ENCODE data around the gene AFAP1L1. TPM values are rescaled to one million over a fixed set of nuclear protein-coding genes. Genes with fewer than 3 reads are reported as not detected.

AFAP1L1 gene
- total RNA-seq, 1 experiment from 2014 or later, result 2.2 TPM

DNA sequence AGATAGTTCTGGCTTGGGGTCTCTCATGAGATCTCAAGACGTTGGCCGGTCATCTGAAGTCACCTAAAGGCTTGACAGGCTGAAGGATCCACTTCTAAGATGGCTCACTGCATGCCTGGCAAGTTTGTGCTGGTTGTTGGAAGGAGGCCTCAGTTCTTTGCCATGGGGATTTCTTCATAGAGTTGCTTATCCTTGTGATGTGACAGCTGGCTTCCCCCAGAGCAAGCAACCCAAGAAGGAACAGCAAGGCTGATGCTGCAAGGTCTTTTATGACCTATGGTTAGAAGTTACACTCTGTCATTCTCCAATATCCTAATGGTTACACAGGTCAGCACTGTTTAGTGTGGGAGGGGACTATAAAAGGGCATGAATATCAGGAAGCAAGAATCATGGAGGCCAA, 53.0 kb downstream of the AFAP1L1 start:
- Histone ChIP-seq H3K4me3 (ENCODE audit: insufficient read depth, low read depth, low read length) (no peak overlapping the region), H3K27me3 (ENCODE audit: control insufficient read depth, insufficient read depth, low read length) (no peaks in the 10 kb centered on the region), H3K36me3 (replicated peaks; ENCODE audit: control insufficient read depth, insufficient read depth, low read length) (no peaks in the 10 kb centered on the region)
- DNase-seq, result no peak

DNA sequence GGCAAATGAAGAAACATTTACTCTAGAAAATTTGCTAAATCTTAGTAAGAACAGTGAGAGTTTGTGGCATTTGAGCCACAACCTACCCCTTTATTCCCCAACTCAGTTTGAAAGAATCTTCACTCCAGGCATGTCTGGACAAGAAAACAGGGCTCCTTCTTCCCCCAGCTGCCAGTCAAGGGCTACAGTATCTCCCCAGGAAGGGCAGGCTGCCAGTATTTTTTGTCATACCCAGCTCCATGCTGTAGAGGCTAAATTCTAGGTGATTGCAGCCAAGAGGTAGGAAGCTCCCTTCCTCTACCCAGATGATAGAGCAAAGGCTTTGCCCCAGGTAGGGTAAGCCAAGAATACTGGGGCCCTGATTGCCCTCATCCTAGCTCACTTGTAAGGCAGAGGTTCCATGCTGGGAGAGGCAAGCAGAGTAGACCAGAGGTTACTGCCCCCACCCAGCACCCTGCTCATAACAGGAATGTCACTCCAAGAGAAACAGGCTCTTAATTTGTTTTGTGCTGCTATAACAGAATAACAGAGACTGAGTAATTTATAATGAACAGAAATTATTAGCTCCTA, 53.6 kb downstream of the AFAP1L1 start:
- Histone ChIP-seq H3K27me3 (ENCODE audit: control insufficient read depth, insufficient read depth, low read length) (no peaks in the 10 kb centered on the region), H3K4me3 (ENCODE audit: insufficient read depth, low read depth, low read length) (no peak overlapping the region), H3K36me3 (replicated peaks; ENCODE audit: control insufficient read depth, insufficient read depth, low read length) (no peaks in the 10 kb centered on the region)
- DNase-seq, result no peak

DNA sequence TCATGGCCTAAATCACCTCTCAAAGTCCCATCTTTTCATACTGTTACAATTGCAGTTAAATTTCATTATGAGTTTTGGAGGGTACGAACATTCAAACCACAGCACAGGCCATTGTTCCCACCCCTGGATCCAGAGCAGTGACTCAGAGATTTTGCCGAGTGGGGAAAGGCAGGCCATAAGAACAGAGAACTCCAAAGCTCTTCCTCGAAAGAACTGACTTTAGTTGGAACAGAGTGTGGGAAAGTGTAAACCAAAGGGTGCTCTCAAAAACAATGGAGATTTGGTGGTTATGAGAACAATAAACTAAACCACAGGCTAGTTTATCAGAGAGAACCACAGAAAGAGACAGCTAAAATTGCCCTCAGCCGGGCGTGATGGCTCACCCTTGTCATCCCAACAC, 54.2 kb downstream of the AFAP1L1 start:
- Histone ChIP-seq H3K36me3 (replicated peaks; ENCODE audit: control insufficient read depth, insufficient read depth, low read length) (no peaks in the 10 kb centered on the region), H3K27me3 (ENCODE audit: control insufficient read depth, insufficient read depth, low read length) (no peaks in the 10 kb centered on the region), H3K4me3 (ENCODE audit: insufficient read depth, low read depth, low read length) (no peak overlapping the region)
- no peak for DNase-seq

DNA sequence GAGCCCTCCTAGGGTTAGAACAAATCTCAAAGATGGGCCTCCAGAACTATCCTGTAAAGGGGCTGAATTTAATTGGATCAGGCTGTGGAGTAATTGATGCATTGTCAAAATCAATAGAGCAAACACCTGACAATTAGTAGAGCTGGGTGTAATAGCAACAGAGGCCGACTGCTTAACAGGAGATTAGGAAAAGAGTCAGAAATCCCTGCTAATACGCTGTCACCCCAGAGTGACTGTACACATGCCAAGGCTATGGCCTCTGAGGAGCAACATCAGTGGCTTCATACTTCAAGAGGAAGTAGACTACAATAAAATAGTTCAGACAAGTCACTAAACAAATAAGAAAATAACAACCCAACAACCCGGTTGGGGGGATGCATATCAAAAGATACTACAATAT, 55.0 kb downstream of the AFAP1L1 start:
- no peak overlapping the region for H3K4me3 ChIP-seq (ENCODE audit: insufficient read depth, low read depth, low read length)
- no peaks in the 10 kb centered on the region for H3K27me3 ChIP-seq (ENCODE audit: control insufficient read depth, insufficient read depth, low read length)
- H3K36me3 ChIP-seq (replicated peaks; ENCODE audit: control insufficient read depth, insufficient read depth, low read length), result no peaks in the 10 kb centered on the region
- DNase-seq, result no peak

DNA sequence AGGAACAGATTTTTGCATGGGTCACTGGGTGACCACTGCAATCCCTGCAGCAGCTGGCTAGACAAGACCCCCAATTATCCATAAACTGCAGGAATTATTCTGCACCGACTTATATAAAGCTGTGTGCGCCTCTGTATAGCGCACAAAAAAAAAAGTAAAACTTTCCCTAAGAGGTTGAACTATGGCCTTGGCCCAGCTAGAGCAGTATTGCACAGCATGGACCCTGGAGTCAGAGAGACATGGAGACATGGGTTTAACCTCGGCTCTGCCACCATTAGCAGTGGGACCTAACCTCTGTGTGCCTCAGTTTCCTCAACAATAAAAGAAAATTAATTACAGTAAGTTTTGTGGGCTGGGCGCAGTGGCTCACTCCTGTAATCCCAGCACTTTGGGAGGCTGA, 56.5 kb downstream of the AFAP1L1 start:
- H3K36me3 ChIP-seq (replicated peaks; ENCODE audit: control insufficient read depth, insufficient read depth, low read length), result no peaks in the 10 kb centered on the region
- H3K4me3 ChIP-seq (ENCODE audit: insufficient read depth, low read depth, low read length), result no peak overlapping the region
- H3K27me3 ChIP-seq (ENCODE audit: control insufficient read depth, insufficient read depth, low read length), result no peaks in the 10 kb centered on the region
- no peak for DNase-seq

DNA sequence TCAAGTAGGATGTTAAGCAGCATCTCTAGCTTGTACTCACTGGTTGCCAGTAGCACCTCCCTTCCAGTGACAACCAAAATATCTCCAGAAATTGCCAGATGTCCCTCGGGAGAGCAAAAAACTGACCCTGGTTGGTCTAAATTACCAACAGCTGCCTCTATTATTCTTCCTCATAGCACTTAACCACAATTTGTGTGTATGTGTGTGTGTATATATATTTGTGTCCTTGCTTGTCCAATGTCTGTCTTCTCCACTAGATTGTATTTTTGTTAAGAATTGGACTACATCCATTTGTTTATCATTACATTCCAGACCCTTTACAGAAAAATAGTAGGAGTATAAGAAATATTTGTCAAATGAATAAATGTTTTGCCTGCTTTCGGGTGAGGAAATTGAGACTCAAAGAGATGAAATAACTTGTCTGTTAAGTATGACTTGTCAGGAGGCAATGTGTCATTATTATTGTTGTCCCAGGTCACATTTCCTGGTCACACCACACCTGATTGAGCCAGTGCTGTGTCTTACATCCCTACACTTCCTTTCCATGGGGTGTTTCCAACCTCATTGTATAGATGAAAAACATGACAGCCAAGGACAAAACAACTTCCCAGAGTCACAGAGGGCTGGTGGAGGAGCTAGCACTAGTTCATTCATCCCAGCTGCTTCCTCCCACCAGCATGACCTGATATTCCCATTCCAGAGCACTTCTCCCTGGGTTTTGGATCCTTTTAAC, 62.2 kb downstream of the AFAP1L1 start:
- DNase-seq, result no peak
- Histone ChIP-seq H3K36me3 (replicated peaks; ENCODE audit: control insufficient read depth, insufficient read depth, low read length) (no peaks in the 10 kb centered on the region), H3K27me3 (ENCODE audit: control insufficient read depth, insufficient read depth, low read length) (no peaks in the 10 kb centered on the region), H3K4me3 (ENCODE audit: insufficient read depth, low read depth, low read length) (no peak overlapping the region)

DNA sequence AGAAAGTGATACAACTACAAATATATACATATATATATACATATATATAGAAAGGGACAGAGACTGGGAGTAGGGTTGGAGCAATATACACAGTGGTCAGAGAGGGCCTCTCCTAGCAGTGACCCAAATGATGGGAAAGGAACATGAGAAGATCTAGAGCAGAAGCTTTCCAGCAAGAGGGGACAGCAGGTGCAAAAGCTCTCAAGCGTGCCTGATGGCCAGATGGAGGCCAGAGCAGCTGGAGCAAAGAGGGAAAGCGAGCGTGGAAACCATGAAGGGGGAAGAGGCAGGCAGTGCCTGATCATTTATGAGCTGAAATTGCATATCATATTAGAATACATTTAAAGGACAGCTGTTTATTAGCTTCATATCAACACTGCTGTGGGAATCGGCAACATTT, 66.1 kb downstream of the AFAP1L1 start:
- Histone ChIP-seq H3K4me3 (ENCODE audit: insufficient read depth, low read depth, low read length) (no peak overlapping the region), H3K27me3 (ENCODE audit: control insufficient read depth, insufficient read depth, low read length) (no peaks in the 10 kb centered on the region), H3K36me3 (replicated peaks; ENCODE audit: control insufficient read depth, insufficient read depth, low read length) (no peaks in the 10 kb centered on the region)
- DNase-seq, result no peak

DNA sequence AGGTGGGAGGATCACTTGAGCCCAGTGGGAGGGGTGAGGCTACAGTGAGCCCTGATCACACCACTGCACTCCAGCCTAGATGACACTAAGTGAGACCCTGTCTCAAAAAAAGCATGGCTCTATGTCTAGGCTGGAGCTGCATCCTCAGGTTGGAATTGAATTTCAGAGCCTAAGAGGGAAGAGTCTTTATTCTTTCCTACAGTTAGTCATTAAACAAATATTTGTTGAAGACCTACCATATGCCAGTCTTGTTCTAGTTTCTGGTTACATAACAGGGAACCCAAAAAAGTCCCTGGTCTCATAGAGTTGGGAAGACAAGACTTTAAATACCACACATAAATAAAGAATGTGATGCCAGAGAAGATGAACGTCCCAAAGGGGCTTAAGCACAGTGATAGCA, 66.7 kb downstream of the AFAP1L1 start:
- H3K4me3 ChIP-seq (ENCODE audit: insufficient read depth, low read depth, low read length), result no peak overlapping the region
- DNase-seq, result no peak
- H3K27me3 ChIP-seq (ENCODE audit: control insufficient read depth, insufficient read depth, low read length), result no peaks in the 10 kb centered on the region
- H3K36me3 ChIP-seq (replicated peaks; ENCODE audit: control insufficient read depth, insufficient read depth, low read length), result no peaks in the 10 kb centered on the region

DNA sequence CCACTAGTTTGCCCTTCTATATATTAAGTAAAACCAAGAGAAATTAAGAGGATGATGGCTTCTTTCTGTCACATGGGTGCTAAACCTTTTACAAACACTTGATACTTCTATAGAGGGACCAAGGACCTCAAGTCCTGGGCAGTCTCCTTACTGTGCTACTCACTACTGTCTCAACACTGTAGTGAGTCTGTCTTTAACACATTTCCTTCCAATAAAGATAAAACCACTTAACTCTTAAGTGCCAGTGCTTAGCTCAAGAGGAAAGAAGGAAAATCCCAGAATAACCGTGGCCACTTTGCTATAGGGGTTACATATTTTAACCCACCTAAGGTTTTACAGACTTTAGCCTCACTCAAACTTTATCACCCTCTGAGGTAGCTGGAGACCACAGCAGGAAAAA, 69.3 kb downstream of the AFAP1L1 start:
- Histone ChIP-seq H3K4me3 (ENCODE audit: insufficient read depth, low read depth, low read length) (no peak overlapping the region), H3K36me3 (replicated peaks; ENCODE audit: control insufficient read depth, insufficient read depth, low read length) (no peaks in the 10 kb centered on the region), H3K27me3 (ENCODE audit: control insufficient read depth, insufficient read depth, low read length) (no peaks in the 10 kb centered on the region)
- DNase-seq, result no peak

DNA sequence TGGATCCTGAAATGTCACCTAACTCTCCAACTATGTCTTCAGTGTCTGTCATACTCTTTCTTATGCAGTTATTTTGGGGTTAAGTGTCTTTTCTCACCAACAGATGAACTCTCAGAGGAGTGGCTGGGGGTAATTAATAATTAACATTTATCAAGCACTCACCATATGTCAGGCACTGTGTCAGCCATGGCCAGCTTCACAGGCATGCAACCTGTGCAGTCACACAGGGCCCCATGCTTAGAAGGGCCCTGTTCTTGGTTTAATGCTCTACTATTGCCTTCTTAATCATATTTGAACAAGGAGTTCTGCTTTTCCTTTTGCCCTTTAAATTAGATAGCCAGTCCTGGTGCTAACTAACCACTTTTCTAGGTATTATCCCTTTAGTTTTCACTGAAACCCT, 70.2 kb downstream of the AFAP1L1 start:
- no peaks in the 10 kb centered on the region for H3K27me3 ChIP-seq (ENCODE audit: control insufficient read depth, insufficient read depth, low read length)

DNA sequence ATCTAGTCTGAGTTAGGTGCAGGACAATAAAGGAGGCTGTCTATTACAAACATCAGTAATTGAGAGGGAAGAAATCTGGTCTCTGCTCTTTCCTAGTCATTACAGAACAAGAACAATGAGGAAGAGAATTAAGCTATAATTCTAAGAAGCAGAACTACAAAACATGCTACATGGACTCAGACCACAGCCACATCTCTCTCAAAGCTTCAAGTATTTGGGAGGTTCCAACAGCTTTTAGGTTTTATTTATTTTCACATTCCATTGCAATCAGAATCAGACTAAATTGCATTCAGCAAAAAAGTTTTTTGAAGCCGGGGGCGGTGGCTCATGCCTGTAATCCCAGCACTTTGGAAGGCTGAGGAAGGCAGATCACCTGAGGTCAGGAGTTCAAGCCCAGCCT, 72.5 kb downstream of the AFAP1L1 start:
- no peak for DNase-seq
- Histone ChIP-seq H3K36me3 (replicated peaks; ENCODE audit: control insufficient read depth, insufficient read depth, low read length) (peaks cover 12% of the 10 kb centered on the region), H3K27me3 (ENCODE audit: control insufficient read depth, insufficient read depth, low read length) (no peaks in the 10 kb centered on the region), H3K4me3 (ENCODE audit: insufficient read depth, low read depth, low read length) (no peak overlapping the region)

More for the DNA sequence above, 70.2 kb downstream of the AFAP1L1 start:
- Histone ChIP-seq H3K36me3 (replicated peaks; ENCODE audit: control insufficient read depth, insufficient read depth, low read length) (no peaks in the 10 kb centered on the region), H3K4me3 (ENCODE audit: insufficient read depth, low read depth, low read length) (no peak overlapping the region)
- DNase-seq, result no peak

DNA sequence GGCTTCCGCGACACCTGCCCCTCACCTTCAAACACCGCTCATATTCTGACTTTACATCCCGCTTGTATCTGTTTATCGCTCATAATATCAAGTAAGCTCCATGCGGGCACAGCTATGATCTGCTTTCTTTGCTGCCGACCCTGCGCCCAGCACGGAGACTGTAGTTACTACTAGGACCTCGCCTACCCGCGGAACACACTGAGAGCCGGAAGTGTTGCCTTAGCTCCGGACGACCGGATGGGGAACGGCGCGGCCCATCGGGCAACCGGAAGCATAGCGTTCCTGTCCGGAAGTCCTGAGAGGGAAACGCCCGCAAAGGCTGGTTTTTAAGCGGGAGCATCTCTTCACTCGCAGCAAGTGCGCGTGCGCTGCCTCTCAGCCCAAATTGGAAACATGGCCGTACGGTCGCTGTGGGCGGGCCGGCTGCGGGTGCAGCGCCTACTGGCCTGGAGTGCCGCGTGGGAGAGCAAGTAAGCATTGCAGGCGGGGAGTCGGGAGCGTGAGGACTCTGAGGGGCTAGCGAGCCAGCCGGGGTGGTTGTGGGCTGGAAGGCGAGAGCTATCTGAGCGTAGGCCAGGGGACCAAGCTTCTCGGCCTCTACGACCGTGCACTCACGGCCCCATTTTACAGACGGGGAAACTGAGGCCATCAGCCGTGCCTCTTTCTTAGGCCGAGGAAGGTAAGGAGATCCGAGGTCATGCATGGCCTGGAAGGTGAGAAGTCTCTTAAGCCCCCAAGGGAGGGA, 73.7 kb downstream of the AFAP1L1 start, which contains the start of gene GRPEL2:
Gene GRPEL2, plus strand, starts transcription at position 353 of the 745 bp plus-strand sequence. Its CDS starts 41 bp downstream, at position 394.
- Histone ChIP-seq H3K36me3 (replicated peaks; ENCODE audit: control insufficient read depth, insufficient read depth, low read length) (peaks cover 22% of the 10 kb centered on the region), H3K4me3 (ENCODE audit: insufficient read depth, low read depth, low read length) (peak within 1 kb of the TSS; percentile 79), H3K27me3 (ENCODE audit: control insufficient read depth, insufficient read depth, low read length) (no peaks in the 10 kb centered on the region)
- peak; percentile 92 for DNase-seq

DNA sequence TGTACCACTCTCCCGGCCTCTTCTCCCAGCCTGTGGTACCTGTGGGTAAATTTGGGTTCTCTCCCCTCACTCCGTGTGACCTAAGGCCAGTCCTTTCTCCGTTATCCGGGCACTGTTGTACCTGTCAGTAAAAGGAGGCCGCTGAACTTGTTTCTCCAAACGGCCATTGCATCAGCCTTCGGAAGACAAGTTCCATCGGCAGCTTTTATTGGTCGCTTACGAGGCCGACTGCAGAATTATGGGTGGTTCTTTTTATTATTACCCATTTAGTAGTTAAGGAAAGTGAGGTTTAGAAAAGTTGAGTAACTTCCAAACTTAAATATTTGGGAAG, 74.2 kb downstream of the AFAP1L1 start:
- DNase-seq, result peak; percentile 65
- H3K4me3 ChIP-seq (ENCODE audit: insufficient read depth, low read depth, low read length), result peak overlapping the region; percentile 79
- H3K27me3 ChIP-seq (ENCODE audit: control insufficient read depth, insufficient read depth, low read length), result no peaks in the 10 kb centered on the region
- peaks cover 26% of the 10 kb centered on the region for H3K36me3 ChIP-seq (replicated peaks; ENCODE audit: control insufficient read depth, insufficient read depth, low read length)

DNA sequence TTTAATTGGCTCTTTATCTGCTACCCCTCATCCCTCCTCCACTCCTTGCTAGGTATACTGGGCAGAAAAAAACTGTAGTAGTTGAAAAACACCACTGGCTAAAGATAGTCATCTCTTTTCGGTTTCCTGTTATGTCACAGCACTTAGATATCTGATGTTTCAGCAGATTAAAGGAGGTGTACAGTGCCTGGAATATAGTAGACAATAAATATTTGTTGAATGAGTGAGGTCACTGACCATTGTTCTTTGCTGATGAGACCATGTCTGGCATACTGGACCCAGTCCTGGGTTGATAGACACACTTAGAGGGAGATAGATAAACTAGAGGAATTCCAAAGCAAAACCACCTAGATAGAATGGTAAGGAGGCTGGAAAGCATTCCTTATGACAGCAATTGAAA, 76.9 kb downstream of the AFAP1L1 start:
- Histone ChIP-seq H3K36me3 (replicated peaks; ENCODE audit: control insufficient read depth, insufficient read depth, low read length) (peaks cover 36% of the 10 kb centered on the region), H3K27me3 (ENCODE audit: control insufficient read depth, insufficient read depth, low read length) (no peaks in the 10 kb centered on the region), H3K4me3 (ENCODE audit: insufficient read depth, low read depth, low read length) (no peak overlapping the region)
- no peak for DNase-seq

DNA sequence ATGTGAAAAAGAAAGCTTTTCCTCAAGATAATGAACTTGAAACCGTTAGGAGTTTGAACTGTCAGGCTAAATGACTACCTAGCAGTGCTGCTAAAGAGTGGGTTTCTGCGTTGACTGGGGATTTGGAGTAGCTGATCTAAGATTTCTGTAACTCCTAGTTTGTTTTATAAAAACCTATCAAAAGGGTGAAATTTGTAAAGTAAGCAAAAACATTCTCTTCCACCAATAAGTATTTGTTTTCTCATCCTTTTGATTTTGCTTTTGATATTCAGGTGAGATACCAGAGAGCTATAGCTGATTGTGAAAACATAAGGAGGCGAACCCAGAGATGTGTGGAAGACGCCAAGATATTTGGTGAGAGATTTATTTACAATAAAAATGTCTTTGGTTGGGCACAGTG, 77.7 kb downstream of the AFAP1L1 start:
- H3K36me3 ChIP-seq (replicated peaks; ENCODE audit: control insufficient read depth, insufficient read depth, low read length), result peaks cover 36% of the 10 kb centered on the region
- H3K4me3 ChIP-seq (ENCODE audit: insufficient read depth, low read depth, low read length), result no peak overlapping the region

More for the DNA sequence above, 77.7 kb downstream of the AFAP1L1 start:
- no peak for DNase-seq
- H3K27me3 ChIP-seq (ENCODE audit: control insufficient read depth, insufficient read depth, low read length), result no peaks in the 10 kb centered on the region

Measured in H7 (cell line).